Bronchial epithelial cell (primary cell): ENCODE measurements around the gene NFIA. TPM values are rescaled to one million over a fixed set of nuclear protein-coding genes. Genes with fewer than 3 reads are reported as not detected.

ENCODE experiments used
- DNase-seq: peaks from one replicate; pipeline ENCODE4 v3.0.0-alpha.2; 2010; ENCODE audit warnings: low read depth
- FAIRE-seq: peaks from 2 replicates; lab custom pipeline; 2011; peaks lifted over from hg19 to GRCh38; lab: Jason Lieb, UNC
- H3K27me3 ChIP-seq: 2 replicates; pipeline ENCODE4 v1.5.1; 2011; ENCODE audit warnings: low read length; ENCODE audit not compliant: control insufficient read depth, insufficient read depth
- H3K36me3 ChIP-seq: 2 replicates; pipeline ENCODE4 v1.5.1; 2011; ENCODE audit warnings: low read length; ENCODE audit not compliant: control insufficient read depth, insufficient read depth
- H3K4me3 ChIP-seq: 2 replicates; pipeline ENCODE4 v1.5.1; 2011; ENCODE audit warnings: mild to moderate bottlenecking, low read depth, low read length, control low read depth
- CTCF ChIP-seq: IDR thresholded peaks from 2 replicates; pipeline ENCODE4 v1.5.1; 2011; ENCODE audit warnings: mild to moderate bottlenecking, moderate library complexity, low read length, control low read depth, inconsistent platforms; ENCODE audit not compliant: insufficient read depth, severe bottlenecking
- total RNA-seq: library from RNA; depleted of rRNA; stranded (reverse); fragments of >200 nt; gene quantifications from 2 replicates; pipeline ENCODE4 v1.2.1, GENCODE V29; 2014

NFIA gene
- total RNA-seq, 1 donor from 2014 or later: 7.4 TPM

- no peak for FAIRE-seq
- Histone ChIP-seq H3K4me3 (no peak overlapping the region), H3K36me3 (no peaks in the 10 kb centered on the region), H3K27me3 (no peaks in the 10 kb centered on the region)
- DNase-seq: no peak
- TF ChIP-seq CTCF: no peak
Measured at GRCh38 chr1:61152469-61153105, 70.2 kb downstream of the NFIA start.

GRCh38 chr1:61156576-61157467, 74.5 kb downstream of the NFIA start:
- Histone ChIP-seq H3K27me3 (no peaks in the 10 kb centered on the region), H3K4me3 (no peak overlapping the region), H3K36me3 (no peaks in the 10 kb centered on the region)
- DNase-seq: no peak
- FAIRE-seq: no peak
- TF ChIP-seq CTCF: no peak

- FAIRE-seq: no peak
- Histone ChIP-seq H3K36me3 (no peaks in the 10 kb centered on the region), H3K27me3 (no peaks in the 10 kb centered on the region), H3K4me3 (no peak overlapping the region)
- TF ChIP-seq CTCF: no peak
- DNase-seq: no peak
Measured at GRCh38 chr1:61157468-61157987, 75.2 kb downstream of the NFIA start.

GRCh38 chr1:61158591-61158990, 76.2 kb downstream of the NFIA start:
- no peak for TF ChIP-seq CTCF
- Histone ChIP-seq H3K36me3 (no peaks in the 10 kb centered on the region), H3K27me3 (no peaks in the 10 kb centered on the region), H3K4me3 (no peak overlapping the region)
- FAIRE-seq: no peak
- no peak for DNase-seq

GRCh38 chr1:61160526-61160925, 78.2 kb downstream of the NFIA start:
- TF ChIP-seq CTCF: no peak
- DNase-seq: peak; percentile 82
- peak; percentile 7 for FAIRE-seq
- no peaks in the 10 kb centered on the region for H3K36me3 ChIP-seq
- H3K27me3 ChIP-seq: no peaks in the 10 kb centered on the region
- H3K4me3 ChIP-seq: no peak overlapping the region
